GM19240 (cell line): ENCODE results near the gene CCSER1.

Experiments used
- DNase-seq: peaks from one replicate; pipeline ENCODE4 v3.0.0; 2011; ENCODE audit warnings: low spot score; ENCODE audit not compliant: insufficient read length

The CCSER1 gene

DNA sequence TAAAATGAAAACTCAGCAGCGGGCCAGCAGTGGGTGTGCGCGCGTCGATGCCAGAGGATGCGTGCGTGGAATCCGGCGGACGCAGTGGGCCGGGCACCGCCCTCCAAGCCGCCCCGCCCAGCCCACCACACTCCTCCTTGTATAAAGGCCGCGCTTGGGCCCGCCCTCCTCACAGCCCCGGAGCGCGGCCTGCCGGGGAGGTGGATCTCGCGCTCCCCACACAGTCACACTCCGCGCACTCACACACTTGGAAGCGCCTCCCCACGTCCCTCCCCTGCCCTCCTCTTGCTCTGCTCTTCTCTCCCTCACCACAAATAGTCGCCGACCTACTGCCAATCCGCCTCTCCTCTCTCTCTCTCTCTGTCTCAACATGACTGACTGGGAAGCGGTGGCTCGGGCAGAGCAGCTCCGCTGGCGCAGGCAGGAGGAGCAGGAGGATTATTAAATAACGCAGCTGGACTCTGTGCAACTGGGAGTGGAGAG lies at the start of gene CCSER1:
Gene CCSER1 (plus strand): TSS at position 172 of the 483 bp plus-strand sequence.
- DNase-seq, result no peak

DNA sequence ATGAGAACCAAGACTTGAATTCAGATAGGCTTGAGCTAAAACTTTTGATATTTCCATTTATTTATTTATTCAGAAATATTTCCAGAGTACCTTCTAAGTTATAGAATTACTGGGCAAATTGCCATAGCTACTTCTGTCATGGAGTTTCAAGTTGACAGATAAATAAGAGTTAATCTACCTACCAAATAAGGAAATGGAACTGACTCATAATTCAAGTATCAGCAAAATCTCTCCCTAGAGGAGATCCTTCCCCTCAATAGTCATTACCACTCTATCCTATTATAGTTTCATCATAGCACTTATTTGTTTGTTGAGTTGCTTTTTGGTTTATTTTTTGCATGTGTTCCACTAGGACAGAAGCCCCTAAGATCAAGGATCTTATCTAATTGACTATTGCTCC lies 48.8 kb upstream of the CCSER1 start:
- no peak for DNase-seq

GRCh38 chr4:90080116-90080515 lies 47.1 kb upstream of the CCSER1 start:
- no peak for DNase-seq

- DNase-seq, result no peak
Measured at GRCh38 chr4:90081432-90082144, 45.6 kb upstream of the CCSER1 start.

DNA sequence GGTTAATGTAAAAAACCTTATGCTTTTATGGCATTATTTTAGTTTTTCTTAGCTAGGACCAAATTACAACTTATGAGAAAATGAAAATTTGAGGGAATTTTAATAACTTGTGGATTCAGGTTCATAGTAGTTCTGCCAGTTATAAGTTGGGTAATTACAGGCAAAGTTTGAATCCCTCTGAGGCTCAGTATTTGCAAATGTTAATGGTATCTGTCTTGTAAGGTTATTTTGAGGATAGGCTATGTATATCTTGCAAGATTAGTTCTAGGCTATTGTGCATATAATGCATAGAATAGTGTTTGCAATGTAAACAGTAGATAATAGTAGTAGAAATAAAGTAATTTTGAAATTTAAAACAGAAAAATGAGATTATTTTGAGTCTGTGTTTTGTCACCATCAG lies 44.7 kb upstream of the CCSER1 start:
- DNase-seq, result no peak

GRCh38 chr4:90084277-90084966 lies 42.8 kb upstream of the CCSER1 start:
- no peak for DNase-seq

GRCh38 chr4:90084967-90085295 lies 42.3 kb upstream of the CCSER1 start:
- no peak for DNase-seq

DNA sequence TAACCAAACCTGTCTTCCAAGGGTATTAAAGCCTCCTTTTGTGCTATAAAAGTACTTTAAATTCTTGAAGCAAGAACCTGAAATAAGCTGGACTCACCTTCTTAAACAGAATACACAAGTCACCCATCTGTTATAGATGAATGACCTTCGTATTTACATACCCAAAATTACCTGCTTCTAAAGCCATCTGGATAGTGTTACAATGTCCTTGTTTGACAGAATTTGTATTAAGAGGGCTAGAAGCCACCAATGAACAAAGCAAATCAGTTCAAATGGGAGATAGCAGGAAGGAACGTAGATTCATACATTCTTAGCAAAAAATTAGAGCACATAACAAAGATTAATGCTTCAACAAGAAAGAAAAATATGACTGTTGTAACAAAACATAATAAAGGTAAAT lies 33.7 kb upstream of the CCSER1 start:
- DNase-seq, result no peak

GRCh38 chr4:90095000-90095399 lies 32.2 kb upstream of the CCSER1 start:
- no peak for DNase-seq

DNA sequence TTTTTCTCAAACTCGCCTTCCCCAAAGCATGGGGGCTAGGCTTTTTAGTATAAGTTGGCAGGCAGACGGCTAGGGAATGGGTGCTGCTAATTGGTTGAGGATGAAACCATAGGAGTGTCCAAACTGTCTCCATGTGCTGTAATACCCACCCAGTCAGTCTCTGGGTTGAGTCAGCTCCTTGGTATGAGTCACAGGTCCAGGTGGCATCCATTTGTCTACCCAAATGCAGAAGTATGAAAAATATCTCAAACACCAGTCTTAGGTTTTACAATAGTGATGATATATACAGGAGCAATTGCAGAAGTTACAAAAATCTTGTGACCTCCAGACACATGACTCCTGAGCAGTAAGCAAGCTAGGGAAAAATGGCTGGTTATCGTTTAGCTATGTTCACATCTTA lies 27.4 kb upstream of the CCSER1 start:
- DNase-seq, result no peak

GRCh38 chr4:90103991-90104390 lies 23.2 kb upstream of the CCSER1 start:
- no peak for DNase-seq

DNA sequence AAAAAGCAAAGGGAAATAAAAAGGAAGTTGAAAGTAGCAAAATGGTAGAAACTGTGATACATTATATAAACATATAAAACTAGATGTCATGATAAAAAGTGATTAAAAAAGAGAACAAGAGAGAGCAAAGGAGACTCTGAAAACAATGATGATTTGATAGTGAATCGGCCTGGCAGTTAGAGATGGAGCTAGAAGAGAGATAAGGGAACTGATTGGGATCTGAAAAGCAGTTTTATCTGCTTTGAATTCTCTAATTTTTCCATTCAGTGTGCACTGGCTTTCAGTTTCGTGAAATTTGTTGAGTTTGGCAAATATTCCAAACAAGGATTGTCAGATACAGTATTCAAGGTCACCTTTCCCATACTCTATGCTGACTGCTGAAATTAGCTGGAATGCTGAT lies 21.9 kb upstream of the CCSER1 start:
- no peak for DNase-seq

- no peak for DNase-seq
Measured at GRCh38 chr4:90112715-90113114, 14.5 kb upstream of the CCSER1 start.

- no peak for DNase-seq
Measured at GRCh38 chr4:90113881-90114457, 13.2 kb upstream of the CCSER1 start.

GRCh38 chr4:90118527-90119195 lies 8.5 kb upstream of the CCSER1 start:
- DNase-seq, result no peak

DNA sequence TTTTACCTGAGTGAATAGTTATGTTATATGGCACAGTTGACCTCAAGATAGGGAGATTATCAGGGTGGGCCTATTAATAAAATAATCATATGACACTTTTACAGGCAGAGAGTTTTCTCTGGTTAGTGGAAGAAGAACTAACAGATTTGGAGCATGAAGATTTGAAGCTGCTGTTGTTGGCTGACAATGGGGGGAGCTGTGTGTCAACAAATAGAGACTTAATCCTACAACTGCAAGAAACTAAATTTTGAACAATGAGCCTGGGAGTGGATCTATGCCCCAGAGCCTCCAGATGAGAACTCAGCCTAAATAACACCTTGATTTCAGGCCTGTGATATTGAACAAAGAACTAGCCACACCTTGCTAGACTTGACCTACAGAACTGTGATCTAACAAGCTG lies 7.2 kb upstream of the CCSER1 start:
- DNase-seq, result no peak

- no peak for DNase-seq
Measured at GRCh38 chr4:90120815-90121214, 6.4 kb upstream of the CCSER1 start.

- no peak for DNase-seq
Measured at GRCh38 chr4:90121676-90122354, 5.4 kb upstream of the CCSER1 start.

GRCh38 chr4:90122355-90122748 lies 4.8 kb upstream of the CCSER1 start:
- DNase-seq, result no peak

GRCh38 chr4:90124276-90124675 lies 2.9 kb upstream of the CCSER1 start:
- DNase-seq, result no peak

DNA sequence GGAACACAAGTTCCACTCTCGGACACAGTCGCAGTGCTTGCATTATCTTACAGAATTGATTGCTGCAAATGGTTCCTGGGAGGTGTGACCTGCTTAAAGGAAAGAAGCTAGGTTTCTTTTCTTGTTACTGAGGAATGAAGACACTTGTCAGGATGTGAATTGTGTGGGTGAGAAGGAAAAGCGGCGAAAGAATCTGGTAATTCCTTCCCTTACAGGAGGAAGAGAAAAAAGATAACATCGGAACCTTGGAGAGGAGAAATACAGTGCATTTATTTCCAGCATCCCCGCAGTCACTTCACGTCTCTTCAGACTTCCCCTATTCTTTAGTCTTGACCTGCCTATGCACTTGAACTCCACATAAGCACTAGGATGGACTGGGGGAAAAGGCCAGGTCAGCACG lies 389 bp upstream of the CCSER1 start:
- no peak for DNase-seq
